Measurements from ENCODE around the gene P4HA1. TPM values are rescaled to one million over a fixed set of nuclear protein-coding genes. Genes with fewer than 3 reads are reported as not detected.
"Not testable (repeated sequence)": the region's sequence is repeated elsewhere in the genome, so short reads cannot be mapped to it uniquely, and the experiment has no call there.

P4HA1 gene
- total RNA-seq, 1 donor from 2014 or later: 179 TPM

- no peak for DNase-seq (ENCODE audit: low read depth)
Measured at GRCh38 chr10:73043766-73044377, 52.8 kb downstream of the P4HA1 start.

- DNase-seq (ENCODE audit: low read depth): no peak
Measured at GRCh38 chr10:73043319-73043718, 53.3 kb downstream of the P4HA1 start.

GRCh38 chr10:73042130-73042529, 54.5 kb downstream of the P4HA1 start:
- DNase-seq (ENCODE audit: low read depth): no peak

GRCh38 chr10:73039635-73040034, 57.0 kb downstream of the P4HA1 start:
- DNase-seq (ENCODE audit: low read depth): peak; percentile 75

- DNase-seq (ENCODE audit: low read depth): not testable (repeated sequence)
Measured at GRCh38 chr10:73036285-73036684, 60.4 kb downstream of the P4HA1 start.

GRCh38 chr10:73032536-73032935, 64.1 kb downstream of the P4HA1 start:
- no peak for DNase-seq (ENCODE audit: low read depth)

- DNase-seq (ENCODE audit: low read depth): not testable (repeated sequence)
Measured at GRCh38 chr10:73026623-73027022, 70.0 kb downstream of the P4HA1 start.

- DNase-seq (ENCODE audit: low read depth): not testable (repeated sequence)
Measured at GRCh38 chr10:73023455-73024070, 73.1 kb downstream of the P4HA1 start.

GRCh38 chr10:73022961-73023360, 73.7 kb downstream of the P4HA1 start:
- not testable (repeated sequence) for DNase-seq (ENCODE audit: low read depth)

- DNase-seq (ENCODE audit: low read depth): not testable (repeated sequence)
Measured at GRCh38 chr10:73021538-73022164, 75.0 kb downstream of the P4HA1 start.

- DNase-seq (ENCODE audit: low read depth): no peak
Measured at GRCh38 chr10:73021050-73021449, 75.6 kb downstream of the P4HA1 start.

- no peak for DNase-seq (ENCODE audit: low read depth)
Measured at GRCh38 chr10:73019100-73019499, 77.6 kb downstream of the P4HA1 start.

- peak; percentile 22 for DNase-seq (ENCODE audit: low read depth)
Measured at GRCh38 chr10:73018632-73019031, 78.0 kb downstream of the P4HA1 start.

- DNase-seq (ENCODE audit: low read depth): peak; percentile 88
Measured at GRCh38 chr10:73017955-73018480, 78.6 kb downstream of the P4HA1 start.

- no peak for DNase-seq (ENCODE audit: low read depth)
Measured at GRCh38 chr10:73015779-73016178, 80.9 kb downstream of the P4HA1 start.

- no peak for DNase-seq (ENCODE audit: low read depth)
Measured at GRCh38 chr10:73003822-73004221, 92.8 kb downstream of the P4HA1 start.

- DNase-seq (ENCODE audit: low read depth): no peak
Measured at GRCh38 chr10:73000973-73001372, 95.7 kb downstream of the P4HA1 start.

- no peak for DNase-seq (ENCODE audit: low read depth)
Measured at GRCh38 chr10:72997099-72997498, 99.6 kb downstream of the P4HA1 start.

- DNase-seq (ENCODE audit: low read depth): not testable (repeated sequence)
Measured at GRCh38 chr10:72995459-72995858, 101.2 kb downstream of the P4HA1 start.

- not testable (repeated sequence) for DNase-seq (ENCODE audit: low read depth)
Measured at GRCh38 chr10:72989771-72990170, 106.9 kb downstream of the P4HA1 start.

GRCh38 chr10:72984618-72985017, 112.0 kb downstream of the P4HA1 start:
- DNase-seq (ENCODE audit: low read depth): not testable (repeated sequence)

GRCh38 chr10:72981882-72982529, 114.7 kb downstream of the P4HA1 start:
- DNase-seq (ENCODE audit: low read depth): peak; percentile 18

Data from myocyte (in vitro differentiated cells).